ENCODE results near the gene SLC16A1. TPM values are rescaled to one million over a fixed set of nuclear protein-coding genes. Genes with fewer than 3 reads are reported as not detected.

Gene SLC16A1
- total and polyA plus RNA-seq, 2 of the 8 experiments (the other 6 are each of a cell fraction or from before 2014, with no cell fraction given) = 435 to 545 TPM

- no peak for TF ChIP-seq CHD7 (IDR thresholded peaks at IDR 0.05; ENCODE audit: insufficient replicate concordance, low read length)
Observed at GRCh38 chr1:112866981-112867380, 89.0 kb downstream of the SLC16A1 start (continued).

Data from H1 (cell line).